Coronary artery (tissue), 2 donors: Measurements from ENCODE around the gene SPTLC1.

Source experiments
- DNase-seq: peaks from one replicate; pipeline ENCODE4 v3.0.0-alpha.2; 2017; ENCODE audit warnings: low spot score
- H3K27ac ChIP-seq, 2 donors: fragments of 200-600 bp; sonication (generic); one replicate each; pipeline ENCODE4 v1.5.1; 2016 to 2019
- H3K4me3 ChIP-seq: fragments of 200-600 bp; sonication (generic); 2 replicates; pipeline ENCODE4 v1.5.1; 2016; ENCODE audit warnings: mild to moderate bottlenecking, moderate library complexity
- CTCF ChIP-seq: fragments of 200-600 bp; sonication (generic); IDR thresholded peaks from one replicate; pipeline ENCODE4 v1.5.1; 2019; ENCODE audit warnings: antibody characterized with exemption

Gene SPTLC1

GRCh38 chr9:91986248-91986647, 129.0 kb downstream of the SPTLC1 start:
- Histone ChIP-seq H3K4me3 (no peak overlapping the region), H3K27ac (no peak overlapping the region)
- TF ChIP-seq CTCF = no peak
- no peak for DNase-seq

GRCh38 chr9:91985692-91986091, 129.5 kb downstream of the SPTLC1 start:
- no peak for TF ChIP-seq CTCF
- Histone ChIP-seq H3K27ac (no peak overlapping the region), H3K4me3 (no peak overlapping the region)
- no peak for DNase-seq
